Cardiac septum (tissue), 1 donor: ENCODE data around the gene ZNF414. TPM values are rescaled to one million over a fixed set of nuclear protein-coding genes. Genes with fewer than 3 reads are reported as not detected.
A peak's percentile ranks its signal among the peaks of the same experiment; 100 is the strongest.

Experiments
- DNase-seq: peaks from one replicate; pipeline ENCODE4 v3.0.0-alpha.2; 2020; ENCODE audit warnings: low spot score
- intact Hi-C: fragments of 100-400 bp; cut with DNase I; formaldehyde crosslinking; loops from one replicate; pipeline ENCODE4 v1.14.0; 2022
- total RNA-seq: library from RNA; stranded (reverse); fragmentation: NEBNext Ultra II Directional; extraction: Animal tissue kit (Norgen Biotek cat#: 25700); gene quantifications from one replicate; pipeline ENCODE4 v1.2.1, GENCODE V29; 2021
- donor health status: DM: no; HTN: no; CAD: no.

The ZNF414 gene
- total RNA-seq, 1 donor from 2014 or later = 20.2 TPM

- DNase-seq = no peak
- intact Hi-C loops = no loop called here
These were observed 15.7 kb downstream of the ZNF414 start for GRCh38 chr19:8498295-8498694.

GRCh38 chr19:8494158-8494557 lies 19.8 kb downstream of the ZNF414 start:
- intact Hi-C loops = no loop called here
- DNase-seq = peak; percentile 79

- DNase-seq = no peak
- intact Hi-C loops = no loop called here
These were observed 22.4 kb downstream of the ZNF414 start for GRCh38 chr19:8491574-8491973.

- intact Hi-C loops = no loop called here
- DNase-seq = no peak
These were observed 23.1 kb downstream of the ZNF414 start for GRCh38 chr19:8490873-8491272.

- intact Hi-C loops = no loop called here
- no peak for DNase-seq
These were observed 23.6 kb downstream of the ZNF414 start for GRCh38 chr19:8490395-8490760.

- DNase-seq = no peak
These were observed 24.2 kb downstream of the ZNF414 start for GRCh38 chr19:8489561-8490394.

GRCh38 chr19:8488365-8488764 lies 25.6 kb downstream of the ZNF414 start:
- intact Hi-C loops = no loop called here
- DNase-seq = no peak

More at GRCh38 chr19:8489561-8490394, 24.2 kb downstream of the ZNF414 start:
- intact Hi-C loops = no loop called here

- intact Hi-C loops = no loop called here
- peak; percentile 91 for DNase-seq
These were observed 26.7 kb downstream of the ZNF414 start for GRCh38 chr19:8487137-8487851.

GRCh38 chr19:8486661-8487136 lies 27.3 kb downstream of the ZNF414 start:
- intact Hi-C loops = no loop called here
- DNase-seq = peak; percentile 39

- intact Hi-C loops = no loop called here
- peak; percentile 57 for DNase-seq
These were observed 28.2 kb downstream of the ZNF414 start for GRCh38 chr19:8485561-8486371.

- intact Hi-C loops = no loop called here
These were observed 29.6 kb downstream of the ZNF414 start for GRCh38 chr19:8484331-8484894.

GRCh38 chr19:8483165-8483564 lies 30.8 kb downstream of the ZNF414 start:
- no peak for DNase-seq
- intact Hi-C loops = no loop called here

More at GRCh38 chr19:8484331-8484894, 29.6 kb downstream of the ZNF414 start:
- peak; percentile 83 for DNase-seq

GRCh38 chr19:8482696-8483095 lies 31.3 kb downstream of the ZNF414 start:
- intact Hi-C loops = no loop called here
- no peak for DNase-seq

- DNase-seq = no peak
- intact Hi-C loops = no loop called here
These were observed 32.4 kb downstream of the ZNF414 start for GRCh38 chr19:8481616-8482015.

- DNase-seq = no peak
- intact Hi-C loops = no loop called here
These were observed 32.8 kb downstream of the ZNF414 start for GRCh38 chr19:8481201-8481600.

- intact Hi-C loops = no loop called here
- no peak for DNase-seq
These were observed 35.4 kb downstream of the ZNF414 start for GRCh38 chr19:8478598-8478997.

GRCh38 chr19:8477889-8478288 lies 36.1 kb downstream of the ZNF414 start:
- no peak for DNase-seq
- intact Hi-C loops = no loop called here

GRCh38 chr19:8476524-8476923 lies 37.4 kb downstream of the ZNF414 start:
- intact Hi-C loops = no loop called here
- no peak for DNase-seq

GRCh38 chr19:8475005-8475404 lies 39.0 kb downstream of the ZNF414 start:
- intact Hi-C loops = no loop called here
- no peak for DNase-seq
